GM03348 (cell line): Measurements from ENCODE around the gene EMX1.
A peak's percentile ranks its signal among the peaks of the same experiment; 100 is the strongest.

ENCODE experiments used
- DNase-seq: peaks from one replicate; pipeline ENCODE4 v3.0.0; 2012; ENCODE audit warnings: low spot score

EMX1 gene

DNA sequence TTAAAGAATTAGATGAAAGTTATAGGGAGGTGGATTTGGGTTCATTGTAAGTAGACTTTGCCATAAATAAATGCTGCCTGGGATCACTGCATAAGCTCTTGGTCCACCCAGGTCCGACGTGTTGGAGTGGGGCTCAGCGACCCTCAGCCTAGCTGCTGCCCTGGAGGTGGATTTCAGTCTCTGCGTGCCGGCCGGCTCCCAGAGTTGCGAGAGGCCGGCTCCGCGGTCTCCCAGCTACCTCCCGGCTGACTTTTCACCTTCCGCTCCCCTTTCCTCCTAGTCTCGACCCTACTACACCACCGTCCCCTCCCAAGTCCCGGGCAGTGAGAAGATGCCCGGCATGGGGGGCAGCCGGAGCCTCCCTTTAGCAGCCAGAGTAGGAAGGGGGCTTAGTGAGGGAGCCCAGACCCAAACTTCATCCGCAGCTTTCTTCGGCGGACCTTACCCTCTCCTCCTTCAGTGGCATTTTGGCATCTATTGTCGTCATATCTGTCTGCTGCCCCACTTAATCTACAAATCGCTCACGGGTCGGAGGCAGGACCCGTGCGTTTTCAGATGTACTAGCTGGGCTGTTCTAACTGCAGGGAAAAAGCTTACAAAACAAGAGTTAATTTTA, 8.1 kb downstream of the EMX1 start:
- no peak for DNase-seq

DNA sequence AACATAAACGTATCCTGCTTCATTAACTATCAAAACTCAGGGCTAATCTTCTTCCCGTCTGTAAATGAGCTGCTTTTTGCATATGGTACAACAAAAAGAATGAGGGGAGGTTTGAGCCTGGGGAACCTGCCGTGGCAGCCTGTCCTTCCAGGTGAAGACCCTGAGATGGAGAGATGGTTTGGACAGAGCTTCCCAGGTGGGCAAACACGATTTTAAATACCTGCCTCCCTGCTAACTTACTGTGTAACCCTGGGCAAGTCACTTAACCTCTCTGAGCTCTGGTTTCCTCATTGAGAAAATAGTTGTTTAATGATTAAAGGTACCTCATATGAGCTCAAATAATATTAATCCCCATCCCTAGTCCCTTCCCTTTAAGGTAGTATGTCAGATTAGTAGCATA, 9.0 kb downstream of the EMX1 start:
- DNase-seq, result no peak

DNA sequence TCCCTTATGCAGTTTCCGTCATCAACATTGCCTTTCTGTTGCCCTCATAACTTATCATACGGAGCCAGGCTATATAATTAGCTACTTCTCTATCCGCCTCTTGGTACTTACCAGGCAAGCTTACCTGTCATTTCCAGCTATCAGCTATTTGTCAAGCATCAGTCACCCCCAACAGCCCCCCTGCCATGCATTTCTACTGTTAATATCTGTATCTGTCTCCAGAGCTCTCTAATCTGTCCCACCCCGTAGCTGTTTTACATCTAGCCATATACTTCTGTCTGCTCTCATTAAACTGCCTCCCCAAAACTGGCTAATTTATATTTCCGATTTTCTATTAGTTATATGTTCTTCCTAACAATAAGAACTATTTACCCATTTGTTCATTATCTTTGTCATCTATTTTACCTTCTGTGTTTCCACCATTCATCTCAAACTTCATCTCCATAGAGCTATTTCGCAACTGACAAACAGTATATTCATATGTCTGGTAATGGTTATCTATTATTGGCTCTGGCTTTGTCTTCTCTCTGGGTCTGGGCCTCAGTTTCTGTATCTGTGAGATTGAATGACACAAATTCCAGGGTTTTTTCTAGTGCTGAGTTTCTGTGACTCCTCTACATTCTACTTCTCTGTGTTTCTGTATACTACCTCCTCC, 9.6 kb downstream of the EMX1 start:
- no peak for DNase-seq

DNA sequence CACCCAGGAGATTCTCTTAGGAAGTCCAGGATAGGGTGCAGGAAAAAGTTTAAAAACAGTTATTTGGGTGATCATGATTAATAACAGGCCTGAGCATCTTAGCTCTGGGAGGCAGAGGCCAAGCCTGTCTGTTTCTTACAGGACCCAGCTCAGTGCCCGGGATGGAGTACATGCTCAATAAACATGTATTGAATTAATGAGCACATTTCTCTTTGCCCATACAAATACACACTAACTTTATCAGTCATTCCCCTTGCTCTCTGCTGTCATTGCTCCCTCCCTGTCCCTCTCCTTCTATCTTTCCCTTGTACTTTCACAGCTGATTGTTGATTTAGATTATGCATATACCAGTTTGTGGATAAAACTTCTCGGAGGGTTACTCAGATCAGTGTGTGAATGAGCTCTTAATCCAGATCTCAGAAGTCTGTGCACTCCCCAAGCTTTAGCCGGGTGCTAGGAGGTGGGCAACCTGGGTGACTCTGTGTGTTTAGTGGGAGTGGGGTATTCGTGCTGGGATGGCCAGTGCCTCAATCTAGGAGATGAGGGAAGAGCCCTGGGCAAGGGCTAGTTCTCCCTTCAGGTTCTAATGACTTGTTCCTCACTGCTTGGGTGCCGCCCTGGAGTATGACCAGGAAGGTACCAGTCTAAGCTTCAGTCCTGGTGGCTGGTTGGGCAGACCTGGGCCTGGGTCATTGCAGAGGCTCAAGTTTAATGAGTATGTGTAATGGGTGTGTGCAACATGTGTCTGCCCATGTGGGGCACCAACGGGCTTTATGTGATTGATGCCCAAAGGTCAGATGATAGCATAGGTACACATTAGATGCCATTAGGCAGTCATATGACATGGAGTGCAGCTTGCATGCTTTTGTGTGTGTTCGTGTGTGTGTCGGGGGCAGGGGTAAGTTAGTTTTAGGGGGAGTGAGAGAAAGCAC, 10.6 kb downstream of the EMX1 start:
- no peak for DNase-seq

DNA sequence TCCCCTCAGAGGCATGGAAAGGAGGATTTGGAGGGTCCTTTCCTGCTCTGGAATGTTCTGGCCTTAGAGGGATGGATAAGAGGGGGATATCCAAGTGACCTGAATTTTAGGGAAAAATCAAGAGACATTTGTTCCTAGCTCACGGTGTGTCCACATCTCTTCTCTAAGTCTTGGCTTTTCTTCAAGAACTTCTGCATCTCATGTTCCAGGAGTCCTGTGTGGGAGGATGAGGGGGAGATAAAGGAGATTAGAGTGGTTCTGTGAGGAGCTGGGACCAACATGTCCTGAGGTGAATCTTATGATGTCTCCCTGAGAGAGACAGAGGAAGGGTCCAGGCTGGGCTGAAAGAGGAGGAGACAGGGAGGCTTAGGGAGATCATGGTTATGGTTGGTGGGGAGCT, 11.7 kb downstream of the EMX1 start:
- DNase-seq, result no peak

DNA sequence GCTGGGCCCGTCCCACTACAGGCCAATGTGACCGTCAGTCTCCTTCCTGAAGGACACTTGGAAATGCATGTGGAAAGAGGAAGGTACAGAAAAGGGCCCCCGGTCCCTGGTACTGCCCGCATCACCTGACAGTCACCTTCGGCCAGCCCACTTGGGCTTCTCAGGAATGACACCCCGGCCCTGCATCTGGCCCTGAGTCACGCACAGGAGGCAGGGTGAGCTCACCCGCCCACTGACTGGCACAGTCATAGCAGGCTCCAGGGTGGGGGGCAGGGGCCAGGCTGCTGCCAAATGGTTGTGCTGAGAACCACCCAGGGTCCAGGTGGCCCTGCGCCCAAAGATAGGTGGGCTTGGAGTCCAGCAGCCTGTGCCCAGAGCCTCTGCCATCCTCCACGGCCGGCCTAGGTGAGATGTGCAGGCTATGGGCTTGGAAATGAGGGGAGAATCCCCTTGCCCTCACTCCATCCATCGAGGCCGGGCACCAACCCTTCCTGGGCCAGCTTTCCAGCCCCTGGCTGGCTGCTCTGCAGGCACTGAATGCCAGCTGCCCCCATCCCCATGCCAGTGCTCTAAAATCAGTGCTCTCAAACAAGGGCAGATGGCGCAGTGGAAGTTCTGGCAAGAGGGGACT, 14.1 kb downstream of the EMX1 start:
- peak; percentile 55 for DNase-seq

DNA sequence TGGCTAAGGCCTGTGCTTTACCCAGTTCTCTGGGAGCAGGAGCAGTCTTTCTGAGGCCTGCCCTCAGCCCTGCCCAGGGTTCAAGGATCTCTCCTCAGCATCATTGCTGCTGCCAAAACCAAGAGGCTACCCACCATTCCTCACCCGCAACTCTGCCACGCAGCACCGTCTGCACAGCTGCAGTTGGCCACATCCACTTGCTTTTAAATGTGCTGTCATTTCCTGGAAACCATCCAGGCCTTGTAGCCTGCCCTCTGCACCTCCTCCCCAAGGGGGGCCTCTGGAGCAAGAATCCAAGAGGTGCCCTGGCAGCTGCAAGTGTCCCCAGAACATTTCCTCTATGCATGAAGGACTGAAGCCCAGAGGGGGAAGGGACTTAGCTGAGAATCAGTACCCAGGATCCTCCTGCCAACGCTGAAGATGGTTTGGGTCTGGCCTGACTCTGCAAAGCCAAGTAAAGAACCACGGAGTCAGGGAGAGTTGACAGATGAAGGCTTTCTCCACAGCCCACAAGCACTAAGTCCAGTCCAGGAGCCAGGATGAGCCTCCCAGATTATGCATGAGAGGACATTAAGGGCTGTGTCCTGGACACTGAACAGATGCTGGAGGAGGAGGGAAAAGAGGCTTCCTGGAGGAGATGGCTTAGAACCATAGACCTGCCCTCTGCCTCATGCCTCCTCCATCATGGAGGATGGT, 14.9 kb downstream of the EMX1 start:
- no peak for DNase-seq

DNA sequence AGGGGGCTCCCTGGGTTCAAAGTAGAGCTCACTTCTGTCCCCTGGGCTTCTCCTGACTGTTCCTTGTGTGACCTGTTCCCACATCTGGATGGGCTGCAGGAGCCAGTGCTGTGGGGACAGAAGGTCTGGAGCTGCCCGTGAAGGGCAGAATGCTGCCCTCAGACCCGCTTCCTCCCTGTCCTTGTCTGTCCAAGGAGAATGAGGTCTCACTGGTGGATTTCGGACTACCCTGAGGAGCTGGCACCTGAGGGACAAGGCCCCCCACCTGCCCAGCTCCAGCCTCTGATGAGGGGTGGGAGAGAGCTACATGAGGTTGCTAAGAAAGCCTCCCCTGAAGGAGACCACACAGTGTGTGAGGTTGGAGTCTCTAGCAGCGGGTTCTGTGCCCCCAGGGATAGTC, 15.5 kb downstream of the EMX1 start:
- DNase-seq, result no peak

DNA sequence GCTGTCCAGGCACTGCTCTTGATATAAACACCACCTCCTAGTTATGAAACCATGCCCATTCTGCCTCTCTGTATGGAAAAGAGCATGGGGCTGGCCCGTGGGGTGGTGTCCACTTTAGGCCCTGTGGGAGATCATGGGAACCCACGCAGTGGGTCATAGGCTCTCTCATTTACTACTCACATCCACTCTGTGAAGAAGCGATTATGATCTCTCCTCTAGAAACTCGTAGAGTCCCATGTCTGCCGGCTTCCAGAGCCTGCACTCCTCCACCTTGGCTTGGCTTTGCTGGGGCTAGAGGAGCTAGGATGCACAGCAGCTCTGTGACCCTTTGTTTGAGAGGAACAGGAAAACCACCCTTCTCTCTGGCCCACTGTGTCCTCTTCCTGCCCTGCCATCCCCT, 15.9 kb downstream of the EMX1 start:
- no peak for DNase-seq

DNA sequence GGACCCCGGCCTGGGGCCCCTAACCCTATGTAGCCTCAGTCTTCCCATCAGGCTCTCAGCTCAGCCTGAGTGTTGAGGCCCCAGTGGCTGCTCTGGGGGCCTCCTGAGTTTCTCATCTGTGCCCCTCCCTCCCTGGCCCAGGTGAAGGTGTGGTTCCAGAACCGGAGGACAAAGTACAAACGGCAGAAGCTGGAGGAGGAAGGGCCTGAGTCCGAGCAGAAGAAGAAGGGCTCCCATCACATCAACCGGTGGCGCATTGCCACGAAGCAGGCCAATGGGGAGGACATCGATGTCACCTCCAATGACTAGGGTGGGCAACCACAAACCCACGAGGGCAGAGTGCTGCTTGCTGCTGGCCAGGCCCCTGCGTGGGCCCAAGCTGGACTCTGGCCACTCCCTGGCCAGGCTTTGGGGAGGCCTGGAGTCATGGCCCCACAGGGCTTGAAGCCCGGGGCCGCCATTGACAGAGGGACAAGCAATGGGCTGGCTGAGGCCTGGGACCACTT, 16.4 kb downstream of the EMX1 start:
- DNase-seq, result no peak

DNA sequence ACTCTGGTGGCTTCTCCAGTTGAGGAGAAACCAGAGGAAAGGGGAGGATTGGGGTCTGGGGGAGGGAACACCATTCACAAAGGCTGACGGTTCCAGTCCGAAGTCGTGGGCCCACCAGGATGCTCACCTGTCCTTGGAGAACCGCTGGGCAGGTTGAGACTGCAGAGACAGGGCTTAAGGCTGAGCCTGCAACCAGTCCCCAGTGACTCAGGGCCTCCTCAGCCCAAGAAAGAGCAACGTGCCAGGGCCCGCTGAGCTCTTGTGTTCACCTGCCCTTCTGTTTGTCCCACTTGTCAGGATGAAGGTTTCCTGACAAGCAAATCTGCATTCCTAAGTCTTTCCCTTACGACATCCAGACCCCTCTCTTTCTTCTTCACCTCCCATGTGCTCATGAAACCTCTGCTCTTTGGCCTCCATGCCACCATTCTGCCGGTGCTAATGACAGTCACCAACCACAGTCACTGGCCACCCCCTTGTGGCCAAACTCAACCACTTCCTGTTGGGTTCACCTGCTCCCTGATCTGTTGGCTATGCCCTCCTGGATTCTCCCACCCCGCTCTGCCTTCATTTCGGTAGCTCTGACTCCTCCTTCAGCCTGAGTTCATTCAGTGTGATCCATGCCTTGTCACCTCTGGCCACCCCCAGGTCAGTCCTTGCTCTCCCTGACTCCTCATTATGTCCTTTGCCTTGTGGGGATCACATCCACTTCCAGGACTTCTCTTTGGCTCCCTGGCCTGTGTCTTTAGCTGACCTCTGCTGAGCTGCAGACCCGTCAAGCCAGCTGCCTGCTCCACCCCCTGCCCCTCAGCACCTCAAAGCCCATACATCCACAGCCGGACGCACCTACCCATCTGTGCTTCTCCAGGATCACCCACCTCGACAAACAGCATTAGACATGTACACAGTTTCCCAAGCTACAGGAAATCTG, 17.6 kb downstream of the EMX1 start:
- no peak for DNase-seq

DNA sequence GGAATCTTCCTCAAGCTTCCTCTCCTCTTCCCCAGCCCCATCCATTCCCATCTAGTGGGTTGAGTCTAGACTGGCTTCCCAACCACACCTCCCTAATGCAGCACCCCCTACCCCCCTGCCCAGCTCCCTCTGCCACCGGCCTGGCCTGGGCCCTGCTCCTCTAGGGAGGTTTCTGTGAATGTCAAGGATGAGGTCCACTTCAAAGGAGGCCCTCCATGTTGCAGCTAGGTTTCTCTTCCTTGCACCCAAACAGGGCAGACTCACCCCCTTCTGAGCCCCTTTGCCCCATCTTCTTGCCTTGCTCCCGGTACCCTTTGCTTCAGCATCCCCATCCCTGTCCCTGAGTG, 18.3 kb downstream of the EMX1 start:
- no peak for DNase-seq

DNA sequence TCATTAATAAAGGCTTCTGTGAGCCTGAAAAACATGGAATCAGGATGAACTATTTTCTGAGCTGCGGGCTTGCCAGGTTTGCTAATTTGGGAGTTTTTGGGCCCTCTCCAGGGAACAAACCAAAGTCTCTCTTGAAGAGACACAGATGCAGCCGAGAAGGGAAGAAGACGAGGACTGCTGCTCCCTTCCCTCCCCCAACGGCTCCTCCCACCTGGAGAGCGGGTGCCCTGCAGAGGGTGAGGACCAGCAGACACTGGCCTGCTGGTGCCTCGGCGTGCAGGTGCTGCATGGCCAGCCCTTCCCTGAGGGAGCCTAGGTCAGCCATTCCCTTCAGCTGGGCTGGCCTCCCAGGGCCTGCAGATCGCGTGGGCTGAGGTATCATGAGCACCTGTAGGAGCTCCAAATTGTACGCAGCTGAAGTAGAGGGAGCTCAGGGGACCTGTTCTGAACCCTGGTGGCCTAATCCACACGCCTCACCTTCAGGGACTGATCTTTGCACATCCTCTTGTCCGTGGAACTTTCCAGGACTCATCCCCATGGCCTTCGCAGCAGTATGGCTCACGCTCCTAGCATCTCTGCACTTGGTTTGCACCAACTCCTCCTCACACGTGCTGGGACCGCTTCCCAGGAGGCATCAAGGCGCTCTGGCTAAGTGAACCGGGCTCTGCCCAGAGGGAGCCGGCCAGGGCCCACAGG, 19.5 kb downstream of the EMX1 start:
- DNase-seq, result no peak

DNA sequence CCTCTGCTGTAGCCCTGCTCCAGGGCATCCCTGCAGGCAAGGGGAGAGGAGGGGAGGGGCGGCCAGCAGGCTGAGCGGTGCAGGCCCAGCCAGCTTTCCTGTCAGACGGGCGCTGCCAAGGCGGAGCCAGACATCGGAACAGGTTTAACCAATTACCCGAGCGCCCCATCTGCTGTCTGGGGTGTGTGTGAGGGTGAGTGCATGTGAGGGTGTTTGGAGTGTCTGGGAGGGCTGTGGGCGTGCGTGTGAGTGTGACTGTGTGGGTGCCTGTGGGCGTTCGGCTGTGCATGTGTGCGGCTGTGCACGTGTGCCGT, 20.0 kb downstream of the EMX1 start:
- peak; percentile 50 for DNase-seq

DNA sequence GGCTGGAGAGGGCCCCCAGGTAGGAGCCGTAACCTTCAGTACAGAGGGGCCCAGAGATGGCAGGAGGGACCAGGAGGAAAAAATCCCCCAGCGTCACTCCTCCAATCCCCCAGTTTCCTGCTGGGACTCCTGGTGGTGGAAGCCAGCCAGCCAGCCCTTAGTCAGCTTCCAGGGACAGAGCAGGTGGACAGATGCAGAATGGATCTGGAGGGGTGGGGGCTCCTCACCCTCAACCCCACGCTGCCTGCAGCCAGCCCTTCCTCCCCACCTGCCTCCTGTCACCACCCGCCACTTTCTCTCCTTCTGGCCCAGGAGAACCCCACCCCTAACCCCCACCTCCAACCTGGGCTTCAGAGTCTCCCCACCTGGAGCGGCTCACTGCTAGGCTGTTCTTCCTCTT, 21.1 kb downstream of the EMX1 start:
- DNase-seq, result no peak

DNA sequence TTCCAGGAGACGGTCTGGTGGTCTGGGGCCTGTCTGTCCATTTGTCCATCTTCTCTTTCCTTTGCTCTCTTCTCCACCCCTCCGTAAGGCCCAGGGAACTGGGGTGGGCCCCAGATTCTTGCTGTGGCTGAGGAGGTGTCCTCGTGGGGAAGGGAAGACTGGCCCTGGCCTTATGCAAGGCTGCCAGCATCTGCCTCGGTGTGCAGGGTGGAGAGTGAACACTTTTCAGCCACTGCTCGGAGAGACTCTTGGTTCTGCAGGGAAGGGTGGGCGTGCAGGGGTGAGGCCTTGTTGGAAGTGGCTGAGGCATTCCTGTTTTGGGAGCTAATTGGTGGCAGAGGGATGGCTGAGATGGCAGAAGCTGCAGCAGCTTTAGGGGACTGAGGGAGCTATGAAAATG, 23.0 kb downstream of the EMX1 start:
- no peak for DNase-seq

DNA sequence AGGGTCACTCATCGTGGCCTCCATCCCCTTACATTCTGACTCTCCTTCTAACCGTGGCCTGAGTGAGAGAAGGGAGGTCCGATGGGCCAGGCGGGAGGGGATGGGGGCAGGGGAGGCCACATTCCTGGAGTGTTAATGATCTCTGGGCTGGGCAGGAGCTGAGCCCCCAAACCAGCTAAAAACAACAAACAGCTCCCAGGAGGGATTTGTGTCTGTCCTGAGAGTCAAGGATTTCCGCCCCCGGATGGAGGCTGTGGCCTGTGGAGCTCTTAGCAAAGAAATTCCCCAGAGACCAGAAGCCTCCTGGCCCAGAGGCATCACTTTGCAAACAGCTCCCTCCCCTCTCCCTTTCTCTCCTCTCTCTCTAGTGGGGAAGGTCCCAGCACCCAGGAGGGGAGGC, 23.5 kb downstream of the EMX1 start:
- DNase-seq, result peak; percentile 71

DNA sequence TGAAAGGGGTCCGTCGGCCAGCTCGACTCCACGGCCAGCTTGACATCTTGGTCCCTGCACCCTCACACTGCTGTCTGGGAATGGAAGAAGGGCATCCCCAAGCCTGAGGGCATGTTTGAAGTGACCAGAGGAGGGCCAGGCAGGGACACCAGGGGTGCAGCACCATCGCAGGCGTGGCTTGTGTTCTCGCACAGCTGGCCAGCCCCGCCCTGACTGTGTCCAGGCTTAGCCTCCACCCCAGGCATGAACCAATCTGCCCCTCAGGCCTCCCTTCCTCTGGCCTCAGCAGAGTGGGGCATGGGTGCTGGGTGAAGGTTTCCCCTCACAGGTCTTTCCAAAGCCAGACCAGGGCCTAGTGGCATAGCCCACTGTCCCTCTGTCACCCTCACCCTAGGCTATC, 25.0 kb downstream of the EMX1 start:
- no peak for DNase-seq

DNA sequence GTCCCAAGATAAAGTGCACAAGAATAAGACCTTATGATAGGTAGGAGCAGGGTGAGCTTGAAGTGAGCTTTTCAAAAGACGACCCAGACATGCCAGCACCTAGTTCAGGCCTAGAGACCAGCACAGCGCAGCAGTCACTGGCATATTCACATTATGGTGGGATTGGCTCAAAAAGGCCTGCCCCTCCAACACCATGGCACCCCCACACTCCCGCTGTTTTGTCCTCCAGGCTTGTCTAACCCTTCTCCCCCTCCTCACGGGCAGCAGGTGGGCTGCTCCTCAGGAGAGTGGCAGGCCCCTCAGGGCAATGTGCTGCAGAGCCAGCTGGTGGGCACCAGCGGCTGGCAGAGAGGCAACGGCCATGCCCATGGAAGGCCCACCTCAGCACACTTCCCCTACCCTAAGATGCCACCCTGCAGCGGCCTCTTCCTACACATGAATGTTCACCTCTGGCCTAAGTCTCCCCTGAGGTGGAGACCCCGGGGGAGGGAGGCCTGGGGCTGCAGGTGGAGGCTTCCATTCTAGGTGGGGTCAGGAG, 25.6 kb downstream of the EMX1 start:
- DNase-seq, result no peak
